SK-N-MC (cell line): ENCODE data around the gene WFDC5.

Experiments
- DNase-seq: peaks from one replicate; pipeline ENCODE4 v3.0.0-alpha.2; 2011; ENCODE audit warnings: low read depth, low spot score
- H3K27ac ChIP-seq: fragments of 200-600 bp; sonication (generic); 2 replicates; pipeline ENCODE4 v1.5.1; 2016; ENCODE audit warnings: mixed run types
- H3K36me3 ChIP-seq: fragments of 200-600 bp; sonication (generic); 2 replicates; pipeline ENCODE4 v1.6.1; 2017; ENCODE audit warnings: antibody characterized with exemption, low read length, mixed read lengths; ENCODE audit not compliant: insufficient read depth
- H3K4me3 ChIP-seq: fragments of 200-600 bp; sonication (generic); 2 replicates; pipeline ENCODE4 v1.5.1; 2016
- H3K9ac ChIP-seq: fragments of 200-600 bp; sonication (generic); 2 replicates; pipeline ENCODE4 v1.8.0; 2017; ENCODE audit warnings: mixed run types, mixed read lengths; ENCODE audit not compliant: insufficient read length
- H3K9me3 ChIP-seq: fragments of 200-600 bp; sonication (generic); 2 replicates; pipeline ENCODE4 v1.6.1; 2017; ENCODE audit warnings: low read depth, mild to moderate bottlenecking, antibody characterized with exemption, low read length, moderate library complexity, mixed read lengths
- EZH2 ChIP-seq: fragments of 200-600 bp; sonication (generic); IDR thresholded peaks from one replicate; pipeline ENCODE4 v1.6.1; 2017; ENCODE audit warnings: antibody characterized with exemption
- FOXP2 ChIP-seq: optimal IDR thresholded peaks from 2 replicates; pipeline ENCODE3; 2011; ENCODE audit warnings: mild to moderate bottlenecking, moderate library complexity; ENCODE audit not compliant: insufficient read depth; ENCODE audit errors: extremely low read length, control extremely low read depth
- POLR2AphosphoS5 ChIP-seq: IDR thresholded peaks from 2 replicates; pipeline ENCODE4 v1.6.1; 2012; ENCODE audit warnings: mild to moderate bottlenecking, low read depth, low read length, borderline replicate concordance

Gene WFDC5

GRCh38 chr20:45110301-45110700 is 4.7 kb downstream of the WFDC5 start:
- TF ChIP-seq FOXP2 (no peak), EZH2 (no peak), POLR2AphosphoS5 (no peak)
- no peak overlapping the region for H3K27ac ChIP-seq
- DNase-seq, result no peak
- no peak overlapping the region for H3K4me3 ChIP-seq
- no peak overlapping the region for H3K9ac ChIP-seq
- no peaks in the 10 kb centered on the region for H3K36me3 ChIP-seq
- H3K9me3 ChIP-seq, result no peaks in the 10 kb centered on the region

GRCh38 chr20:45109634-45110033 is 5.3 kb downstream of the WFDC5 start:
- Histone ChIP-seq H3K4me3 (no peak overlapping the region), H3K27ac (no peak overlapping the region), H3K9ac (no peak overlapping the region), H3K9me3 (no peaks in the 10 kb centered on the region), H3K36me3 (no peaks in the 10 kb centered on the region)
- TF ChIP-seq FOXP2, result no peak
- TF ChIP-seq EZH2, result no peak
- no peak for TF ChIP-seq POLR2AphosphoS5
- DNase-seq, result no peak

GRCh38 chr20:45105317-45105716 is 9.7 kb downstream of the WFDC5 start:
- Histone ChIP-seq H3K9me3 (no peaks in the 10 kb centered on the region), H3K27ac (no peak overlapping the region), H3K9ac (no peak overlapping the region), H3K4me3 (no peak overlapping the region), H3K36me3 (no peaks in the 10 kb centered on the region)
- no peak for TF ChIP-seq FOXP2
- no peak for TF ChIP-seq POLR2AphosphoS5
- no peak for TF ChIP-seq EZH2
- DNase-seq, result no peak

- no peak overlapping the region for H3K27ac ChIP-seq
- no peaks in the 10 kb centered on the region for H3K36me3 ChIP-seq
- no peak for DNase-seq
- no peak for TF ChIP-seq EZH2
- no peak for TF ChIP-seq FOXP2
- no peak for TF ChIP-seq POLR2AphosphoS5
- H3K9ac ChIP-seq, result no peak overlapping the region
- H3K4me3 ChIP-seq, result no peak overlapping the region
- no peaks in the 10 kb centered on the region for H3K9me3 ChIP-seq
Measured at GRCh38 chr20:45104786-45105185, 10.2 kb downstream of the WFDC5 start.

- no peak overlapping the region for H3K4me3 ChIP-seq
- H3K36me3 ChIP-seq, result no peaks in the 10 kb centered on the region
- TF ChIP-seq FOXP2 (no peak), EZH2 (no peak), POLR2AphosphoS5 (no peak)
- no peaks in the 10 kb centered on the region for H3K9me3 ChIP-seq
- H3K9ac ChIP-seq, result no peak overlapping the region
- H3K27ac ChIP-seq, result no peak overlapping the region
- DNase-seq, result no peak
Measured at GRCh38 chr20:45103072-45103471, 11.9 kb downstream of the WFDC5 start.

- DNase-seq, result no peak
- no peaks in the 10 kb centered on the region for H3K9me3 ChIP-seq
- TF ChIP-seq POLR2AphosphoS5 (no peak), EZH2 (no peak), FOXP2 (no peak)
- H3K27ac ChIP-seq, result no peak overlapping the region
- H3K4me3 ChIP-seq, result no peak overlapping the region
- no peak overlapping the region for H3K9ac ChIP-seq
- no peaks in the 10 kb centered on the region for H3K36me3 ChIP-seq
Measured at GRCh38 chr20:45101333-45101850, 13.6 kb downstream of the WFDC5 start.

- H3K36me3 ChIP-seq, result no peaks in the 10 kb centered on the region
- H3K27ac ChIP-seq, result no peak within 1 kb of the TSS
- H3K9ac ChIP-seq, result no peak within 1 kb of the TSS
- no peak within 1 kb of the TSS for H3K4me3 ChIP-seq
- TF ChIP-seq FOXP2 (no peak), EZH2 (no peak), POLR2AphosphoS5 (no peak)
- DNase-seq, result no peak
- no peaks in the 10 kb centered on the region for H3K9me3 ChIP-seq
Measured at GRCh38 chr20:45100563-45101245, 14.3 kb downstream of the WFDC5 start, which contains the start of gene KCNS1. Gene KCNS1 (minus strand): TSS chr20:45101127. CDS start chr20:45099236, 1,891 bp downstream.

GRCh38 chr20:45098103-45098773 is 16.7 kb downstream of the WFDC5 start:
- DNase-seq, result no peak
- H3K9ac ChIP-seq, result no peak overlapping the region
- H3K36me3 ChIP-seq, result no peaks in the 10 kb centered on the region
- H3K27ac ChIP-seq, result no peak overlapping the region
- H3K4me3 ChIP-seq, result no peak overlapping the region
- TF ChIP-seq EZH2 (no peak), POLR2AphosphoS5 (no peak), FOXP2 (no peak)
- H3K9me3 ChIP-seq, result no peaks in the 10 kb centered on the region

GRCh38 chr20:45097485-45098102 is 17.4 kb downstream of the WFDC5 start:
- no peak overlapping the region for H3K4me3 ChIP-seq
- no peak overlapping the region for H3K9ac ChIP-seq
- no peak for TF ChIP-seq FOXP2
- TF ChIP-seq POLR2AphosphoS5, result no peak
- no peak for TF ChIP-seq EZH2
- no peak overlapping the region for H3K27ac ChIP-seq
- H3K36me3 ChIP-seq, result no peaks in the 10 kb centered on the region
- no peaks in the 10 kb centered on the region for H3K9me3 ChIP-seq
- no peak for DNase-seq
